DMS 273 treated with DMSO at 0.1 percent for 48 hours (cell line): ENCODE results near the gene KCNK17.
A peak's percentile ranks its signal among the peaks of the same experiment; 100 is the strongest.

Source experiments
- DNase-seq: peaks from one replicate; lab custom pipeline; 2025; lab: John Stamatoyannopoulos, UW

KCNK17 gene

GRCh38 chr6:39314273-39314795 lies at the start of gene KCNK17:
KCNK17 (minus strand) TSS chr6:39314419; CDS start chr6:39314320, 99 bp downstream.
- no peak for DNase-seq

GRCh38 chr6:39363280-39363679 lies 49.1 kb upstream of the KCNK17 start:
- no peak for DNase-seq

GRCh38 chr6:39362487-39362865 lies 48.3 kb upstream of the KCNK17 start:
- no peak for DNase-seq

GRCh38 chr6:39361657-39362486 lies 47.7 kb upstream of the KCNK17 start:
- peak; percentile 34 for DNase-seq

GRCh38 chr6:39360378-39360777 lies 46.2 kb upstream of the KCNK17 start:
- no peak for DNase-seq

- peak; percentile 26 for DNase-seq
Observed at GRCh38 chr6:39357998-39358686, 43.9 kb upstream of the KCNK17 start.

- no peak for DNase-seq
Observed at GRCh38 chr6:39353698-39354315, 39.6 kb upstream of the KCNK17 start.

- no peak for DNase-seq
Observed at GRCh38 chr6:39350723-39351505, 36.7 kb upstream of the KCNK17 start.

GRCh38 chr6:39348740-39349139 lies 34.5 kb upstream of the KCNK17 start:
- no peak for DNase-seq

GRCh38 chr6:39347906-39348585 lies 33.8 kb upstream of the KCNK17 start:
- DNase-seq: no peak

- DNase-seq: no peak
Observed at GRCh38 chr6:39347206-39347605, 33.0 kb upstream of the KCNK17 start.

- DNase-seq: no peak
Observed at GRCh38 chr6:39344821-39345280, 30.6 kb upstream of the KCNK17 start.

GRCh38 chr6:39343396-39343870 lies 29.2 kb upstream of the KCNK17 start:
- DNase-seq: no peak

GRCh38 chr6:39342692-39343395 lies 28.6 kb upstream of the KCNK17 start:
- no peak for DNase-seq

- no peak for DNase-seq
Observed at GRCh38 chr6:39341937-39342336, 27.7 kb upstream of the KCNK17 start.

GRCh38 chr6:39341352-39341751 lies 27.1 kb upstream of the KCNK17 start:
- no peak for DNase-seq

GRCh38 chr6:39339868-39340550 lies 25.8 kb upstream of the KCNK17 start:
- no peak for DNase-seq

- DNase-seq: no peak
Observed at GRCh38 chr6:39339096-39339867, 25.1 kb upstream of the KCNK17 start.

GRCh38 chr6:39338397-39338796 lies 24.2 kb upstream of the KCNK17 start:
- no peak for DNase-seq
